HFFc6 (cell line): ENCODE results near the gene ANO9. TPM values are rescaled to one million over a fixed set of nuclear protein-coding genes. Genes with fewer than 3 reads are reported as not detected.

Source experiments
- DNase-seq: peaks from one replicate; pipeline ENCODE4 v3.0.0-alpha.2; 2018
- H3K27ac Mint-ChIP-seq: 2 replicates; pipeline ENCODE4 v1.8.0; 2020; ENCODE audit warnings: mild to moderate bottlenecking, mixed read lengths
- H3K27me3 Mint-ChIP-seq: 2 replicates; pipeline ENCODE4 v1.8.0; 2021; ENCODE audit warnings: mild to moderate bottlenecking, moderate library complexity, mixed read lengths; ENCODE audit not compliant: insufficient read depth
- H3K36me3 Mint-ChIP-seq: 2 replicates; pipeline ENCODE4 v1.8.0; 2021; ENCODE audit warnings: low read depth, mixed read lengths
- H3K4me1 Mint-ChIP-seq: 2 replicates; pipeline ENCODE4 v1.8.0; 2020; ENCODE audit warnings: low read depth, mixed read lengths
- H3K4me3 Mint-ChIP-seq: 2 replicates; pipeline ENCODE4 v1.8.0; 2020; ENCODE audit warnings: mild to moderate bottlenecking, moderate library complexity, mixed read lengths
- H3K9me3 Mint-ChIP-seq: 2 replicates; pipeline ENCODE4 v1.8.0; 2020; ENCODE audit warnings: mild to moderate bottlenecking, mixed read lengths
- total RNA-seq, 6 experiments: library from RNA; stranded (reverse); fragmentation: NEBNext Ultra II Directional; extraction: Animal tissue kit (Norgen Biotek cat#: 25700); gene quantifications; 2 replicates in 1 of 6; 3 replicates in 5 of 6; pipeline ENCODE4 v1.2.3, GENCODE V29; 2021
- TF ChIP-seq, protein P1 (sequence below): fragments of 200-600 bp; sonication (generic); IDR thresholded peaks from 2 replicates; pipeline ENCODE4 v1.5.0; 2021; ENCODE audit warnings: antibody characterized with exemption, mild to moderate bottlenecking

ANO9 gene
- total RNA-seq, 6 experiments from 2014 or later: not detected

DNA sequence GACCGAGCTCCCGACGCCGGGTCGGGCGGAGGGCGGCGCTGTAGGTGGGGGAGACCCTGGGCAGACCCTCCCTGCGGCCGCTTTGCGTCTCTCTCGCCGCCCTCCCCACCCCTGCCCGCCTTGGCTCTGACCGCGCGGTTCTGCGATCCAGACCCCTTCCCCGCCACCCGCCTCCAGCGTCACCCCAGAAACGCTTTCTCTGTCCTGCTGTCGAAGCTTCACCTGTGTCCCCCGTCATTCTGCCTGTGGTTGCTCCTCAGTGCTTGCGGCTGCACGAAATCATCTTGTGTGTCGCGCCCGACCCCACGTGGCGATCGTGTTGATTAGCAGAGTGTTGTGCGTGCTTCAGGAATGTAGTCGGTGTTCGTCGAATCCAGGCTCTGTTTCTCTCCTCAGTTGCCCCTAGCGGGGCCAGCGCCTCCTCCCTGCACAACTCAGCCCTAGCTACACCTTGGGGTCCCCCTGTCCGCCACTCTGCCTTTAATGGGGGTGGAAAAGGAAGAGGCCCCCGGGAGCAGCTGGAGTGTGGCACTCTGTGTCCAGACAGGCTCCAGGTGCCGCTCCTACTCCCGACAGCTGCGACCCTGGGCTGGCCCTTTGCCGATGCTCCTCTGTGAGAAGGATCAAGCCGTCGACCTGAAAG lies 9.1 kb upstream of the ANO9 start:
- H3K4me3 Mint-ChIP-seq: peak overlapping the region; percentile 90
- H3K4me1 Mint-ChIP-seq: peaks cover 13% of the 10 kb centered on the region
- TF ChIP-seq, protein P1, sequence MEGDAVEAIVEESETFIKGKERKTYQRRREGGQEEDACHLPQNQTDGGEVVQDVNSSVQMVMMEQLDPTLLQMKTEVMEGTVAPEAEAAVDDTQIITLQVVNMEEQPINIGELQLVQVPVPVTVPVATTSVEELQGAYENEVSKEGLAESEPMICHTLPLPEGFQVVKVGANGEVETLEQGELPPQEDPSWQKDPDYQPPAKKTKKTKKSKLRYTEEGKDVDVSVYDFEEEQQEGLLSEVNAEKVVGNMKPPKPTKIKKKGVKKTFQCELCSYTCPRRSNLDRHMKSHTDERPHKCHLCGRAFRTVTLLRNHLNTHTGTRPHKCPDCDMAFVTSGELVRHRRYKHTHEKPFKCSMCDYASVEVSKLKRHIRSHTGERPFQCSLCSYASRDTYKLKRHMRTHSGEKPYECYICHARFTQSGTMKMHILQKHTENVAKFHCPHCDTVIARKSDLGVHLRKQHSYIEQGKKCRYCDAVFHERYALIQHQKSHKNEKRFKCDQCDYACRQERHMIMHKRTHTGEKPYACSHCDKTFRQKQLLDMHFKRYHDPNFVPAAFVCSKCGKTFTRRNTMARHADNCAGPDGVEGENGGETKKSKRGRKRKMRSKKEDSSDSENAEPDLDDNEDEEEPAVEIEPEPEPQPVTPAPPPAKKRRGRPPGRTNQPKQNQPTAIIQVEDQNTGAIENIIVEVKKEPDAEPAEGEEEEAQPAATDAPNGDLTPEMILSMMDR: peak; percentile 46
- DNase-seq: peak; percentile 43
- H3K9me3 Mint-ChIP-seq: no peaks in the 10 kb centered on the region
- no peaks in the 10 kb centered on the region; the same call in 1 of the 2 replicates for H3K27me3 Mint-ChIP-seq
- H3K27ac Mint-ChIP-seq: peak overlapping the region; percentile 70
- peaks cover 9% of the 10 kb centered on the region; the same call in 1 of the 2 replicates for H3K36me3 Mint-ChIP-seq

DNA sequence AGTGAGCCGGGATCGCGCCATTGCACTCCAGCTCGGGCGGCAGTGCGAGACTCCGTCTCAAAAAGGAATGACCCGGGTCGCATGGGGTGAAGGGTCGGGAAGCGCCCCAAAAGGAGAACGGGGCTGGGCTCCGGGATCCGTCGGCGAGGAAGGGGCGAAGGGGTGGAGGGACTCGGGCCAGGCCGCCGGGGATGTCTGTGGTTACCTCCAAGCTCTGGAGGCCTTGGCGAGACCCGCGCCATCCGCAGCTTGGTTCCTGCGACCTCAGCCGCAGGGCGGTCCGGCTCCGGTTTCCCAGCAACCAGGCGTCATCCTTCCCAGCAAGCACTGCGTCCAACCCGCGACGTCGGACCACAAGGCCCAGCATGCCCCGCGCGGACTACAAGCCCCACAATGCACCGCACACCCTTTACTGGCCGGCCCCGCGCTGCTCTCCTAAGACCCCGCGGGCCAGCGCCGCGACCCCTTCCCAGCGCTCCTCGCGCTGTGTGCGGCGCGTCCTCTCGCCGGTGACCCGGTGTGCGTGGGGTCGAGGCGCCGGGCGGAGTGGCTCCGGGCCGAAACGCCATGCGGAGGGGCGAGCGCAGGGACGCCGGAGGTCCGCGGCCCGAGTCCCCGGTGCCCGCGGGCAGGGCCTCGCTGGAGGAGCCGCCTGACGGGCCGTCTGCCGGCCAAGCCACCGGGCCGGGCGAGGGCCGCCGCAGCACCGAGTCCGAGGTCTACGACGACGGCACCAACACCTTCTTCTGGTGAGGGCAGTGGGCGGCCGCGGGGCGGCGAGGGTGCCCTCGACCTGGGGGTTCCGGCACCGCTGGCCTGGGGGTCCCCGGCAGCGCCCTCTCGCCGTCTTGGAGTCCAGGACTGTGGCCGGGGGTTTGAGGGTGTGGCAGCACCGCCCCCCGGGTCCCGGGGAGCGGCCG lies 8.3 kb upstream of the ANO9 start, which contains the start of gene PTDSS2:
TSS of gene PTDSS2 (plus strand) at position 391 of the 920 bp plus-strand sequence. CDS start at position 568, 177 bp downstream.
- no peaks in the 10 kb centered on the region; the same call in 1 of the 2 replicates for H3K27me3 Mint-ChIP-seq
- no peaks in the 10 kb centered on the region for H3K9me3 Mint-ChIP-seq
- TF ChIP-seq, protein P1: no peak
- peak within 1 kb of the TSS; percentile 90 for H3K4me3 Mint-ChIP-seq
- H3K36me3 Mint-ChIP-seq: peaks cover 9% of the 10 kb centered on the region; the same call in 1 of the 2 replicates
- peak within 1 kb of the TSS; percentile 81 for H3K27ac Mint-ChIP-seq
- peak; percentile 93 for DNase-seq
- peaks cover 13% of the 10 kb centered on the region for H3K4me1 Mint-ChIP-seq

DNA sequence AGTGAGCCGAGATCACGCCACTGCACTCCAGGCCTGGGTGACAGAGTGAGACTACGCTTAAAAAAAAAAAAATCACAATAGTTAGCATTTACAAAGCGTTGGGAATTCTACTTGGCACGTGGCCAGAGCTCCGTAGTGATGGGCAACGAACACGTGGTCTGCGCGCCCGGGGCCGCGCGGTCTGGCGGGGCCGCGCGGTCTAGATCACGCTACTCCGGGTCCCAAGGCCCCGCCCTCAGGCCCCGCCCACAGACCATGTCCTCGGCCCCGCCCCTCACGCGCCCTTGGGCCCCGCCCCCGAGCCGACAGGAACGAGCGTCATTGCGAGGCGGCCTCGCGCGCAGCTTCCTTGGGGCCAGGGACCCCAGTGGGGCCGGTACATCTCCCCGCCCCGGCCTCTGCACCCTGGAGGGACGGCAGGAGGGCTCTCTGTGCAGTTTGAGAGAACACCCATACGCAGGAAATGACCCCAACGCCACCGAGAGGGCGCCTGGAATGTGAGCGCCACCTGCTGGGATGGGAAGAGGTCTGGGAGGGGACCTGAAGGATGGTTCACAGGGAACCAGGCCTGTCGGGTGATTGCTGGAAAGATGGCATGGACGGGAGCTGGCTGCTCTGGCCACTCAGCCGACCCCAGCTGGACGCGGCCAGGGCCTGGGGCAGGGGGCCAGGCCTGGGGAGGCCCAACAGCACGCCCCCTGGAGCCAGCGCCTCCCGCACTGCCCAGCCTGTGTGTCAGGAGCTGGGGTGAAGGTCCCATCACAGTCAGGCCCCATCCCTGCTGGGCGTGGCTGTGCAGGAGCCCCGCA lies 6.3 kb upstream of the ANO9 start:
- Mint-ChIP-seq H3K27me3 (peaks cover 9% of the 10 kb centered on the region), H3K36me3 (no peaks in the 10 kb centered on the region), H3K4me3 (peak overlapping the region; percentile 90), H3K4me1 (peaks cover 24% of the 10 kb centered on the region), H3K27ac (peak overlapping the region; percentile 92), H3K9me3 (no peaks in the 10 kb centered on the region)
- peak; percentile 78 for DNase-seq
- TF ChIP-seq, protein P1: peak; percentile 91

DNA sequence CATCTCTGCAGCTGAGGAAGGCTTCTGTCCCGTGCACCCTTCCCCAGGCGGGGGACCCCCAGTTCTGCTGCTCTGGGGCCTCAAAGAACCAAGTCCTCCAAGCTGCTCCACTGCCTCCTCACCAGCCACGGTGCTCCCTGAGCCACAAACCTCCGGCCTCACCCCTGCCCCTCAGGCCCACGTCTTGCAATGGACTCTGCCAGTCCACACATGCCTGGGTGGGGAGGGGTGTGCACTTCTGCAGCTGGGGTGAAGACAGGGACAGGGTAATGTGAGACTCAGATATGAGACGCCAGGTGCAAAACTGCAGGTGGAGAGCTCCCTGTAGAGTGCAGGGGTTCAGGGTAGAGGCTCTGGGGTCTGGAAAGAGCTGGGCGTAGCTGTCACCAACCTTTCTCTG lies 5.1 kb upstream of the ANO9 start:
- Mint-ChIP-seq H3K9me3 (no peaks in the 10 kb centered on the region), H3K36me3 (no peaks in the 10 kb centered on the region), H3K4me1 (peaks cover 24% of the 10 kb centered on the region), H3K27ac (no peak overlapping the region), H3K4me3 (no peak overlapping the region), H3K27me3 (peaks cover 11% of the 10 kb centered on the region)
- TF ChIP-seq, protein P1: no peak
- no peak for DNase-seq
